Vagina (tissue), 2 donors: ENCODE results near the gene FAM124B. TPM values are rescaled to one million over a fixed set of nuclear protein-coding genes. Genes with fewer than 3 reads are reported as not detected.

Source experiments
- DNase-seq, 2 donors: peaks; one replicate each; pipeline ENCODE4 v3.0.0-alpha.2; 2017; ENCODE audit errors: extremely low spot score in 2 of 2
- H3K27ac ChIP-seq: fragments of 200-600 bp; sonication (generic); one replicate; pipeline ENCODE4 v1.5.1; 2019
- H3K27me3 ChIP-seq: fragments of 200-600 bp; sonication (generic); one replicate; pipeline ENCODE4 v1.5.1; 2019
- H3K36me3 ChIP-seq, 2 donors: fragments of 200-600 bp; sonication (generic); one replicate each; pipeline ENCODE4 v1.5.1; 2017 to 2019
- H3K4me1 ChIP-seq: fragments of 200-600 bp; sonication (generic); one replicate; pipeline ENCODE4 v1.5.1; 2019
- H3K4me3 ChIP-seq, 2 donors: fragments of 200-600 bp; sonication (generic); 1 replicate in 1 of 2; 2 replicates in 1 of 2; pipeline ENCODE4 v1.5.1; 2016 to 2019
- H3K9me3 ChIP-seq: fragments of 200-600 bp; sonication (generic); one replicate; pipeline ENCODE4 v1.5.1; 2019
- POLR2A ChIP-seq, 2 donors: fragments of 450-650 bp; IDR thresholded peaks; one replicate each; pipeline ENCODE4 v1.6.1; 2017; ENCODE audit warnings: antibody characterized with exemption in 2 of 2, mild to moderate bottlenecking in 2 of 2, moderate library complexity in 2 of 2
- POLR2AphosphoS5 ChIP-seq, 2 donors: sonication (generic); formaldehyde crosslinking; IDR thresholded peaks; one replicate each; pipeline ENCODE4 v1.9.0; 2017; ENCODE audit warnings: antibody characterized with exemption in 2 of 2, mild to moderate bottlenecking in 2 of 2, low read depth in 1 of 2; ENCODE audit not compliant: insufficient read depth in 1 of 2
- intact Hi-C: fragments of 100-400 bp; cut with DNase I; formaldehyde crosslinking; loops from one replicate; pipeline ENCODE4 v1.15.1; 2023
- total RNA-seq: library from RNA; depleted of rRNA; stranded (reverse); fragments of >200 nt; gene quantifications from one replicate; pipeline ENCODE4 v1.2.3, GENCODE V29; 2016
- TF ChIP-seq, protein P1 (sequence below), 3 experiments: fragments of 450-650 bp in 2 of 3; fragments of 200-600 bp in 1 of 3; sonication (generic) in 1 of 3; IDR thresholded peaks; one replicate each; pipeline ENCODE4 v1.5.1; 2017 to 2019; ENCODE audit warnings: antibody characterized with exemption in 3 of 3, mild to moderate bottlenecking in 2 of 3, moderate library complexity in 2 of 3

FAM124B gene
- total RNA-seq, 1 donor from 2014 or later = 1.7 TPM

DNA sequence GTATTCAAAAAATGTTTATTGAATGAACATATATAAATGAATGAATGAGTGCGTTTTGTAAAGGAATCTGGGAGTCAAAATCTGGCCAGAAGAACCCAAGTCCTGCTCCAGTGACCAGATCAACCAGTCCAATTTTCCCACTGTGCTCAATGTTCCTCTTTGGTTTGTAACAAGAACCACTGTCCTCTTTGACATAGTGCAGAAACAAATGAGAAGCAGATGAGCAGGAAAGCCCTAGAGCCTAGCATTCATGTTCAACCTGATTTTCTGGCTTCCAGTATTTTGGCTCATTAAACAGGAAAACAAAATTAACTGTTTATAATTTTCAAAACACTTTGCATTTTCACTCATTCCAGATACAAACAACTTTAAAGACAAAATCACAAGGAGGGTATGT, 23.2 kb downstream of the FAM124B start:
- H3K27ac ChIP-seq = no peak overlapping the region
- intact Hi-C loops = no loop called here
- H3K4me1 ChIP-seq = no peaks in the 10 kb centered on the region
- H3K9me3 ChIP-seq = no peaks in the 10 kb centered on the region
- TF ChIP-seq POLR2AphosphoS5 (IDR thresholded peaks at IDR 0.05; ENCODE audit: insufficient read depth in 1 of 2, low read depth in 1 of 2) (no peak), POLR2A (IDR thresholded peaks at IDR 0.05) (no peak)
- TF ChIP-seq, protein P1, sequence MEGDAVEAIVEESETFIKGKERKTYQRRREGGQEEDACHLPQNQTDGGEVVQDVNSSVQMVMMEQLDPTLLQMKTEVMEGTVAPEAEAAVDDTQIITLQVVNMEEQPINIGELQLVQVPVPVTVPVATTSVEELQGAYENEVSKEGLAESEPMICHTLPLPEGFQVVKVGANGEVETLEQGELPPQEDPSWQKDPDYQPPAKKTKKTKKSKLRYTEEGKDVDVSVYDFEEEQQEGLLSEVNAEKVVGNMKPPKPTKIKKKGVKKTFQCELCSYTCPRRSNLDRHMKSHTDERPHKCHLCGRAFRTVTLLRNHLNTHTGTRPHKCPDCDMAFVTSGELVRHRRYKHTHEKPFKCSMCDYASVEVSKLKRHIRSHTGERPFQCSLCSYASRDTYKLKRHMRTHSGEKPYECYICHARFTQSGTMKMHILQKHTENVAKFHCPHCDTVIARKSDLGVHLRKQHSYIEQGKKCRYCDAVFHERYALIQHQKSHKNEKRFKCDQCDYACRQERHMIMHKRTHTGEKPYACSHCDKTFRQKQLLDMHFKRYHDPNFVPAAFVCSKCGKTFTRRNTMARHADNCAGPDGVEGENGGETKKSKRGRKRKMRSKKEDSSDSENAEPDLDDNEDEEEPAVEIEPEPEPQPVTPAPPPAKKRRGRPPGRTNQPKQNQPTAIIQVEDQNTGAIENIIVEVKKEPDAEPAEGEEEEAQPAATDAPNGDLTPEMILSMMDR (IDR thresholded peaks at IDR 0.05) = no peak
- no peak for DNase-seq
- no peaks in the 10 kb centered on the region for H3K36me3 ChIP-seq
- no peak overlapping the region for H3K4me3 ChIP-seq
- H3K27me3 ChIP-seq = no peaks in the 10 kb centered on the region

DNA sequence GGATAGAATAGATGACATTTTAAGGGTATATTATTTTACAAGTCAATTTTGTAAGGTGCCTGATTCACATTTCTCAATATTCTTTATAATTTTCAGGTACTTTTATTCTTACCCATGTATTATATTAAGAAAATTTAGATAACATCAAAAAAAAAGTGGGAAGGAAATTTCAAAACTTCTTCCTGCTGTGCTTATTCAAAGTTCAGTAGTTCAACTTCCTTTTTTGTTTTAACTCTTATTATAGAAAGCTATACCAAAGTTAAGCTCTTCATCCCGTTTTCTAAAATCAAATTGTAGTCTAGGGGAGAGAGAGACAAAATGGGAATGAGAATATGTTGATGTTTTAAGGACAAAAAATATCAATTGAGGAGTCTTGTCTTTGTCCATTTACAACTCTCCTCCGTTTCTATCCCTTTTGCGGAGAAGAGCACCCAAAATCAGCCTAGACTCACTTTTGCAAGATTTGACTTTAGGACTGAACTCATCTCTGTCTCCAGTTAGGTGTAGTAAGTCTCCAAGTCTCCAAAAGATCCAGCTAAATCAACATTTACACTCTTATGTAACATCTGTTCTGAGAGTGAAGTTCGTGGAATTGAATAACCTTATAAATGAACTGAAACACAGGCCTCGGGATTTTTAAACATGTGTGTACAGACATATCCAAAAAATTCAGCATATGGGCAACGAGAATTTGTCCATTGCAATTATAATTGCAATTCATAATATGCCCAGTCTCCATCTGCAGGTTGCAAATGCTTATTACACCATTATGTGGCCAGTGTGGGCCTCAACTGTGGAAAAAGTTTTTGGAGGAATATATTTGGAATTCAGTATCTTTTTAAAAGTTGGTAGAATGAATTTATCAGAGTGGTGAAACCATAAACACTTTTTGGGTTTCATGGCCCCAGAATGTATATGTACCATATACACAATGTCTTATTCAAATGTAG, 23.9 kb downstream of the FAM124B start:
- Histone ChIP-seq H3K9me3 (no peaks in the 10 kb centered on the region), H3K36me3 (no peaks in the 10 kb centered on the region), H3K4me3 (no peak overlapping the region), H3K27ac (no peak overlapping the region), H3K4me1 (no peaks in the 10 kb centered on the region), H3K27me3 (no peaks in the 10 kb centered on the region)
- TF ChIP-seq, protein P1 (IDR thresholded peaks at IDR 0.05) = no peak
- TF ChIP-seq POLR2A (IDR thresholded peaks at IDR 0.05) = no peak
- no peak for TF ChIP-seq POLR2AphosphoS5 (IDR thresholded peaks at IDR 0.05; ENCODE audit: insufficient read depth in 1 of 2, low read depth in 1 of 2)
- no peak for DNase-seq
- intact Hi-C loops = no loop called here

DNA sequence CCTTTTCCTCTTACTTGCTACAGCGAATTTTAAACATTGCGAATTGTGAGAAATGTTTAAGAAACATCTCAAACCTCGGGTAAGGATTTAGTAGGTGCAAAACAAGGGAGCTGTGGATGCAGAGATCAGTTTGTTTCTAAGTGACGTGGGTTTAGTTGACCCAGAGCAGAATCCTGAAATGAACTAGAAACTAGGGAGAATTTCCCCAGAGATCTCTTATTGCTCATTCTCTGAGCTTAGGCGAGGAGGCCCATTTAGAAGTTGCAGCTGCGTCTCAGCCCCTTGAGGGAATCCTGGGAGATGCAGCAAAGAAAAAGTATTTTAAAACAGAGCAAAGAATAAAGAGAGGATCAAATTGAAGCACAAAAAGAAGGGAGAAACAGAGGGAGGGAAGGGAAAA, 29.3 kb downstream of the FAM124B start:
- no peaks in the 10 kb centered on the region for H3K4me1 ChIP-seq
- no peak overlapping the region for H3K27ac ChIP-seq
- no peaks in the 10 kb centered on the region for H3K27me3 ChIP-seq
- intact Hi-C loops = no loop called here
- no peak for DNase-seq
- TF ChIP-seq, protein P1 (IDR thresholded peaks at IDR 0.05) = no peak
- TF ChIP-seq POLR2A (IDR thresholded peaks at IDR 0.05) (no peak), POLR2AphosphoS5 (IDR thresholded peaks at IDR 0.05; ENCODE audit: insufficient read depth in 1 of 2, low read depth in 1 of 2) (no peak)
- no peaks in the 10 kb centered on the region for H3K9me3 ChIP-seq
- no peak overlapping the region for H3K4me3 ChIP-seq
- no peaks in the 10 kb centered on the region for H3K36me3 ChIP-seq

DNA sequence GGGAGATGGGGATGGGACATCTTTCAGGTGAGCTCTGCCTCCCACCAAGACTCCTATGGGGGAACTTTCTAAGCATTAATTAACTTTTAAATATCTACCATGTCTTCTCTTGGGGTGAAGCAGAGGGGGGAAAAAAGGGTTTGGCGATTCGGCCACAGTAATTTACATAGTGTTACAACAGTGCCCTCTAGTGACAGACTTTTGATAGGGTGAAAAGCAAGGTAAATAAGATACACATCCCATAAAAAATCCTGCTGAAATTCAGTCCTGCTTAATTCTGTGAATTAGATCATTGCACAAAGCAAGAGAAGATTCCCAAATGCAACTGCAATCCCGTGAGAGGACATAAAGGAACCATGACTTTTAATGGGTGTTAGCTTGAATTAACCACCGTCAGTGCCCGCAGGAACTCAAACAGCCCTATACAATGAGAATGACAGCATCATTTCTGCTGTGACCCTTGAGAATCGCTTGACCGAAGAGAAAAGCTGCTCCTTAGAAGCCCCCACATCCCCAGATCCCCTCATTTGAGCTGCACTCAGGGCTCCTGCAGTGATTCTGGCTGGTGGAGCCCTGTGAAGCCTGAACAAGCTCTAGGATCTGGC, 32.8 kb downstream of the FAM124B start:
- no peaks in the 10 kb centered on the region for H3K9me3 ChIP-seq
- no peak overlapping the region for H3K27ac ChIP-seq
- TF ChIP-seq, protein P1 (IDR thresholded peaks at IDR 0.05) = peak; percentile 15 to 43 (median 26)
- no peak for TF ChIP-seq POLR2AphosphoS5 (IDR thresholded peaks at IDR 0.05; ENCODE audit: insufficient read depth in 1 of 2, low read depth in 1 of 2)
- no peak for TF ChIP-seq POLR2A (IDR thresholded peaks at IDR 0.05)
- no peaks in the 10 kb centered on the region for H3K4me1 ChIP-seq
- intact Hi-C loops = no loop called here
- no peak for DNase-seq
- H3K27me3 ChIP-seq = no peaks in the 10 kb centered on the region
- H3K4me3 ChIP-seq = no peak overlapping the region
- no peaks in the 10 kb centered on the region for H3K36me3 ChIP-seq
